ENCODE measurements around the gene PGAP1.

PGAP1 gene

GRCh38 chr2:196967116-196967515 lies 40.6 kb upstream of the PGAP1 start:
- H3K4me3 ChIP-seq (ENCODE audit: low read depth, low read length), result no peak overlapping the region
- TF ChIP-seq, protein P1, sequence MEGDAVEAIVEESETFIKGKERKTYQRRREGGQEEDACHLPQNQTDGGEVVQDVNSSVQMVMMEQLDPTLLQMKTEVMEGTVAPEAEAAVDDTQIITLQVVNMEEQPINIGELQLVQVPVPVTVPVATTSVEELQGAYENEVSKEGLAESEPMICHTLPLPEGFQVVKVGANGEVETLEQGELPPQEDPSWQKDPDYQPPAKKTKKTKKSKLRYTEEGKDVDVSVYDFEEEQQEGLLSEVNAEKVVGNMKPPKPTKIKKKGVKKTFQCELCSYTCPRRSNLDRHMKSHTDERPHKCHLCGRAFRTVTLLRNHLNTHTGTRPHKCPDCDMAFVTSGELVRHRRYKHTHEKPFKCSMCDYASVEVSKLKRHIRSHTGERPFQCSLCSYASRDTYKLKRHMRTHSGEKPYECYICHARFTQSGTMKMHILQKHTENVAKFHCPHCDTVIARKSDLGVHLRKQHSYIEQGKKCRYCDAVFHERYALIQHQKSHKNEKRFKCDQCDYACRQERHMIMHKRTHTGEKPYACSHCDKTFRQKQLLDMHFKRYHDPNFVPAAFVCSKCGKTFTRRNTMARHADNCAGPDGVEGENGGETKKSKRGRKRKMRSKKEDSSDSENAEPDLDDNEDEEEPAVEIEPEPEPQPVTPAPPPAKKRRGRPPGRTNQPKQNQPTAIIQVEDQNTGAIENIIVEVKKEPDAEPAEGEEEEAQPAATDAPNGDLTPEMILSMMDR (IDR thresholded peaks at IDR 0.05; ENCODE audit: control insufficient read depth, extremely low read depth, insufficient read depth), result no peak
- DNase-seq (ENCODE audit: low read depth), result no peak

GRCh38 chr2:196966061-196966460 lies 39.6 kb upstream of the PGAP1 start:
- DNase-seq (ENCODE audit: low read depth), result no peak
- TF ChIP-seq, protein P1 (IDR thresholded peaks at IDR 0.05; ENCODE audit: control insufficient read depth, extremely low read depth, insufficient read depth), result no peak
- no peak overlapping the region for H3K4me3 ChIP-seq (ENCODE audit: low read depth, low read length)

DNA sequence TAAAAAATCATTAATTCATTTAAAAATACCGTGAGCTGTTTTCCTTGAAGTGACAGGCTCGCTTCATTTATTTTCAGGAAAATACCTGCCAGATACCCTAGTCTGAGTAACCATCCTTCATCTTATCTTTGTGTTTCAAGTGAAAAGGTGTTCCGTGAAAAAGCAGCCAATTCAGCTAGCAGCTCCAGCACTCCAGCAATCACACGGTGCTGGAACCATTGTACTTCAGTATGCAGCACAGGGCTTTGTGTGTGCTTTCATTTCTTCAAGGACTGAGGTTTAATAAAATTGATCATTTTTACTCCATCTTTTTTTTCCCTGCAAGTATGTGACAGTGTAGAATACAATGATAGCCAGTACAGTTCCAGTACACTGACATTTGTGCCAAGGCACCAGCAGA lies 39.1 kb upstream of the PGAP1 start:
- TF ChIP-seq, protein P1 (IDR thresholded peaks at IDR 0.05; ENCODE audit: control insufficient read depth, extremely low read depth, insufficient read depth), result no peak

DNA sequence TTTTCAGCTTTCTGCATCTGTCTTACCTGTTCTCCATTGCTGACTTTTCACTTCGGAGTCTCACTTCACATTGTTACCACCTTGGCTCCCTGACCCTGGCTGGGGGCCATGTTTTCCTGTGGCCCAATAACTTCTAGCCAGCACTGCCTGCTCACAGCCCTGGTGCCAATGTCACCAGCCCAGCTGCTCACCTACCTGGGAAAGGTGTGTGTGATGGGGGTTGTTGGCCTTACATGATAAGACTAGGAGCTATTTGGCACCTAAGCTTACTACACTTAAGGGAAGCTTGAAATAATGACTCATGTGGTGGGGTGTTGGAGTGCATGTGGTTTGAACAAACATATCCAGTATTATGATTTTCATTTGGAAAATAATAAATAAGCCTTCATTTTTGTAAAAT lies 37.5 kb upstream of the PGAP1 start:
- no peak for DNase-seq (ENCODE audit: low read depth)
- H3K4me3 ChIP-seq (ENCODE audit: low read depth, low read length), result no peak overlapping the region
- TF ChIP-seq, protein P1 (IDR thresholded peaks at IDR 0.05; ENCODE audit: control insufficient read depth, extremely low read depth, insufficient read depth), result no peak

More for the DNA sequence above, 39.1 kb upstream of the PGAP1 start:
- no peak for DNase-seq (ENCODE audit: low read depth)
- H3K4me3 ChIP-seq (ENCODE audit: low read depth, low read length), result no peak overlapping the region

DNA sequence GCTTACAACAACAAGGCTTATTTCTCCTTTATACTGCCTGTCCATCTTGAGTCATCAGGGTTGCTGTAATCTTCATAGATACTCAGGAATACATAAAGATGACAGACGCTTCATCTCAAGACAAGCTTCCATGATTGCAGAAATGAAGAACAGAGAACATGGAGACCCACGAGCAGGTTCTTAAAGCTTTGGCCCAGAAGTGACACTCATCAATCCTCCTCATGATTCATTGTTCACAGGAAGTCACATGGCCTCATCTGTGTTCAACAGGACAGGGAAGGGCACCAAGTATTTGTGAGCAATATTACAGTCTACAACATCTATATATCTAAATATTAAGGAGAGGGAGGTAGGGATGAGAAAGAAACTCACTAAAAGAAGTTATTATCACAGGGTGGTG lies 36.5 kb upstream of the PGAP1 start:
- DNase-seq (ENCODE audit: low read depth), result no peak
- TF ChIP-seq, protein P1 (IDR thresholded peaks at IDR 0.05; ENCODE audit: control insufficient read depth, extremely low read depth, insufficient read depth), result no peak
- no peak overlapping the region for H3K4me3 ChIP-seq (ENCODE audit: low read depth, low read length)

DNA sequence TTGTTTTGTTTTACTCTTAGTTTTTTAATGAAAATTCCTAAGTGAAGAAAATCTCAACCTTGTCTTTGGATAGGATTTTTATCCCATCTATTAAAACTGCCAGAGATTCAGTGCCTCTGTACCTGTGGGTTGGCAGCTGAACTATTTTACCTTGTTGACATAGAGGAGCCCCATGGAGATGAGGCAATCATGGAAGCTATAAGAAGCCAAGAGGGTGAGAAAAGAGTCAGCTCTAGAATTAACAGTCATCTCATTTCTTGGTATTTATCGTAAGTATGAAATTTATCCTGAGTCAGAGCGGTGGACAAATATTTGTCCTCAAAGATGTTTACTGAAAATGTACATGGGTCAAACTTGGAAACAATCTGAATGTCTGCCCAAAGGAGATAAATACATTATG lies 35.8 kb upstream of the PGAP1 start:
- TF ChIP-seq, protein P1 (IDR thresholded peaks at IDR 0.05; ENCODE audit: control insufficient read depth, extremely low read depth, insufficient read depth), result no peak
- no peak overlapping the region for H3K4me3 ChIP-seq (ENCODE audit: low read depth, low read length)
- DNase-seq (ENCODE audit: low read depth), result no peak

DNA sequence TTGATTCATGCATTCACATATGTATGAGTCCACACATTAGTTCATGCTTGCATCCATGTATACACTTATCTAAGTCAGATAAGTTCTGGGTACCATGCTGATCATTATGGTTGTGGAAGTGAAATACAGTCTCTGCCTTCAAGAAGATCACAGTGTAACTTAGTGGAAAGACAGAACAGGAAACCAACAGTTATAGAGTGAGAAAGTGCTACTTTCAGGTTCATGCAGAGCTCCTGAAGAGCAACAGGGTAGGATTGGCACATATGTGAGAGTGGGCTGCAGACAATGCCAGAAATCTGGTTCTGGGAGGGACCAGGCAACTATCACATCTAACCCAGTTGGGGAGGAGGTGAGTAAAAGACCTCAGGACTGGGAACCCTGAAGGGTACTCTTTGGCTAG lies 35.4 kb upstream of the PGAP1 start:
- TF ChIP-seq, protein P1 (IDR thresholded peaks at IDR 0.05; ENCODE audit: control insufficient read depth, extremely low read depth, insufficient read depth), result no peak
- H3K4me3 ChIP-seq (ENCODE audit: low read depth, low read length), result no peak overlapping the region
- DNase-seq (ENCODE audit: low read depth), result no peak

All from LNCaP clone FGC (cell line).